ENCODE data around the gene BACE1.
A peak's percentile ranks its signal among the peaks of the same experiment; 100 is the strongest.

BACE1 gene

DNA sequence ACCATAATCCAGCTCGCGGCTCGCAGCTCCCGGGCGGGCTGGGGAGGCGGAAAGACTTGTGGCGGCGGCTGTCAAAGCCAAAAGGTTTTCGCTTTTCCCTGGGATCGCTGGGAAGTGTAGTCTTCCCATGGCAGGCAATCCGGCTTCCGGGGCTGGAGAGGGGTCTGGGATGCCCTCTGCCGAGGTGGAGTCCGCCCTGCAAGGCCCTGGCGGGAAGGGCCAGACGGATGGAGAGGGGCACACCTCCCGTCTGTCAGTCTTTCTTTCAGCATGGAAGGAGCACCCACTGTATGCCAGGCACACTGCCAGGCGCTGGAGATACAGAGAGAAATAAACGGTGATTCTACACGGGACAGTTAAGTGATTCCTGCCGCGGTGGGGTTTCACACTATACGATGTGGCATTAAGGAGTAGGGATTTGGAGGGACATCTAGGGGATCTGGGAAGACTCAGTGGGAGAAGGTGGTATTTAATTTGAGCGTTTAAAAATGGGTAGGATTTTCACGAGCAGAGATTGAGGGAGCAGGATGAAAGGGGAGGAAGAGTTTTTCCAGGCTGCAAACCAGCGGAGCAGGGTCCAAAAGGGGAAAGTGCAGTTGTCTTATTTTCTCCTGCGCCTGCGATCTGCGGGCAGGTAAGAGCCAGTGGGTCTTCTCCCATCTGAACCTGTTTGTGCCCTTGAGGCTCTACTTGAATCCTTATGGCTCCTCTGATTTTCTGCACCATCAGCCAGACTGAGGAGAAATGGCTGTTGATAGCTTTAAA lies at the start of gene BACE1:
Gene BACE1, minus strand, starts transcription at position 60 of the 765 bp plus-strand sequence. CDS start 461 bp downstream, outside the sequence.
- Mint-ChIP-seq H3K9me3 (no peaks in the 10 kb centered on the region), H3K4me3 (peak within 1 kb of the TSS; percentile 62), H3K4me1 (peaks cover 12% of the 10 kb centered on the region), H3K36me3 (ENCODE audit: insufficient read depth) (peaks cover 2% of the 10 kb centered on the region), H3K27ac (ENCODE audit: low read depth) (no peak within 1 kb of the TSS), H3K27me3 (peaks cover 57% of the 10 kb centered on the region)
- ATAC-seq (replicated peaks; ENCODE audit: extremely low read depth, poor library complexity, severe bottlenecking) (no peak), DNase-seq (ENCODE audit: low spot score in 2 of 2) (no peak)

DNA sequence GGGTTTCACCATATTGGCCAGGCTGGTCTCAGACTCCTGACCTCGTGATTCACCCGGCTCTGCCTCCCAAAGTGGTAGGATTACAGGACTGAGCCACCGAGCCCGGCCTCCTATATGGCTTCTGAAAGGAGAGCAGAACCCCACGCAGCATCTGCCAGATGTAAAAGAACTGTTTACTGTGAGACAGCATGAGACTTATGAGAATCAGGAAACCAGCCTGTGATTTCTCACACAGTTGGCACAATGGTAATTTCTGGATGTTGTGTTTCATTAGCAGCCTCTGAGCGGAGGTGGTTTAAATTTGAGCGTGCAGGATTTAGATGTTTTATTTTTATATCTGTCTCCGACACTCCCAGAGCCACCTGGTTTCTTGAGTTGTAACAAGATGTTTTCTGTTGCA lies 45.4 kb upstream of the BACE1 start:
- ATAC-seq (replicated peaks; ENCODE audit: extremely low read depth, poor library complexity, severe bottlenecking) (no peak), DNase-seq (ENCODE audit: low spot score in 2 of 2) (no peak)
- H3K9me3 Mint-ChIP-seq, result no peaks in the 10 kb centered on the region
- H3K4me3 Mint-ChIP-seq, result no peak overlapping the region
- H3K36me3 Mint-ChIP-seq (ENCODE audit: insufficient read depth), result peaks cover 32% of the 10 kb centered on the region
- H3K27ac Mint-ChIP-seq (ENCODE audit: low read depth), result no peak overlapping the region
- no peaks in the 10 kb centered on the region for H3K27me3 Mint-ChIP-seq
- peaks cover 4% of the 10 kb centered on the region for H3K4me1 Mint-ChIP-seq

DNA sequence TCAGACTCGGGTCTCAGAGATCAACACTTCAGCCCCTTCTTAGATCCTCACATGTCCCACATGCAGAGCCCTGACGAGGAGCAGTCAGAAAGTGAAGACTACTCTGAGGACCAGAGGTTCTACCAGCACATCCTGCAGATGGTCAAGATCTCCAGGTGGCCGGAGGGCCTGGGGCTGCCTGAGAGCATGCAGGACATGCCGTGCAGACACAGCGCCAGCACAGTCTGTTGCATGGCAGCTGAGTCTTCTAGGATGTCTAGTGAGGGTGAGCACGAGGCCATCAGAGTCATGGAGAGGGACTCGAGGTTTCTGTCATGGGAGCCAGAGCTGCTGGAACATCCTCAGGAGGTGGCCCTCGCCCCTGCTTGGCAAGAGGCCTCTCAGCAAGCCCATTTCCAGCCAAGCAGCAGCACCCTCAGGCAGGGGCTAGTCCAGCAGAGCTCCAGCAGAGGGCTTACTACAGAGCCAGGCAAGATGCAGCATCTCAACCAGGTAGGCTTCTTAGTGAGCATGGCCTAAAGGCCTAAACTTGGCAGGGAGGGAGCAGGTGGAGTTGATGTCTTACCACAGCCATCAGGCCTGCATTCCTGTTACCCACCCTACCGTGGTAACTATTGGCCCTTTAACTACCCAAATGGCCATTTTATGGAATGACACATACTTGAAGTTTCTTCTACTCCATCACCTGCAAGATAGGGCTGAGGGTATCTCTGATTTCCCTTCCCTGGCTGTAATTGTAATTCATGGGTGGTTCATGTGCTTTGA lies 40.3 kb upstream of the BACE1 start:
- peaks cover 46% of the 10 kb centered on the region for H3K36me3 Mint-ChIP-seq (ENCODE audit: insufficient read depth)
- ATAC-seq (replicated peaks; ENCODE audit: extremely low read depth, poor library complexity, severe bottlenecking), result no peak

DNA sequence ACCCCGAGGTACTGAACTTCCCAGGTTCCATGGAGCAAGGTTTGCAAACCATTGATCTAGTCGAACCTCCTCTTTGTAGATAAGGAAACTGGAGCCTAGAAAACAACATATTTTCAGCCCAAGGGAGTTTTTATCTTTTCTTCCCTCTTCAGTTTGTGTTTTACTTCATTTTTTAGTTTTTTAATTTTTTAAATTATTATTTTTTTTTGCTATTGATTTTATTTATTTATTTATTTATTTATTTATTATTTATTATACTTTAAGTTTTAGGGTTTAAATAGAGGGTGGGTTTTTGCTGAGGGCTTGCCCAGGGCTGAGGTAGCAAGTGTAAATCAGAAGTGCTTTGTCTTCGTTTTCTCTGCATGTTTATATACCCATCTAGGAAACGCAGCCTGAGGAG lies 38.5 kb upstream of the BACE1 start:
- ATAC-seq (replicated peaks; ENCODE audit: extremely low read depth, poor library complexity, severe bottlenecking) (no peak), DNase-seq (ENCODE audit: low spot score in 2 of 2) (no peak)
- Mint-ChIP-seq H3K36me3 (ENCODE audit: insufficient read depth) (peaks cover 38% of the 10 kb centered on the region), H3K27me3 (no peaks in the 10 kb centered on the region), H3K4me1 (no peaks in the 10 kb centered on the region), H3K9me3 (no peaks in the 10 kb centered on the region), H3K27ac (ENCODE audit: low read depth) (no peak overlapping the region), H3K4me3 (no peak overlapping the region)

More for the DNA sequence above, 40.3 kb upstream of the BACE1 start:
- Mint-ChIP-seq H3K4me3 (no peak overlapping the region), H3K4me1 (peaks cover 4% of the 10 kb centered on the region), H3K27ac (ENCODE audit: low read depth) (no peak overlapping the region), H3K9me3 (no peaks in the 10 kb centered on the region), H3K27me3 (no peaks in the 10 kb centered on the region)
- no peak for DNase-seq (ENCODE audit: low spot score in 2 of 2)

DNA sequence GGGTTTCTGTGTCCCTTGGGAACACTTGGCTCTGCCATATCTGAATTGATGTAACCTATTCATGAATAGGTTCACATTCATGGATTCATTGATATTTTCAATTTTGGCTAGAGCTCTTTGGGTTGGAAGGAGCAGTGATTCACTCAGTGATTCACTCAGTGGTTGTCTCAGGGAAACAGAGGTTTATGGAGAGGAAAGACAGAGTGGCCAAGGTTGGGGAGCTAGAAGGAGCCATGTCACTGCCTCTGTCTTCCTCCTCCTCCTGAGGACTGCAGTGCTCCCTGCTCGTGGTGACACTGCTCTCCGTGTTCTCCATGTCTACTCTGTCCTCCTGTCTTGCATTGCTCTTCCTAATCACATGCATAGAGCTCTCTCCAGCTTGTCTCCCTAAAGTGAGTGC lies 29.0 kb upstream of the BACE1 start:
- no peaks in the 10 kb centered on the region for H3K4me1 Mint-ChIP-seq
- no peaks in the 10 kb centered on the region for H3K27me3 Mint-ChIP-seq
- H3K9me3 Mint-ChIP-seq, result no peaks in the 10 kb centered on the region
- H3K36me3 Mint-ChIP-seq (ENCODE audit: insufficient read depth), result peaks cover 35% of the 10 kb centered on the region
- no peak overlapping the region for H3K4me3 Mint-ChIP-seq
- ATAC-seq (replicated peaks; ENCODE audit: extremely low read depth, poor library complexity, severe bottlenecking), result no peak
- no peak overlapping the region for H3K27ac Mint-ChIP-seq (ENCODE audit: low read depth)
- DNase-seq (ENCODE audit: low spot score in 2 of 2), result no peak

DNA sequence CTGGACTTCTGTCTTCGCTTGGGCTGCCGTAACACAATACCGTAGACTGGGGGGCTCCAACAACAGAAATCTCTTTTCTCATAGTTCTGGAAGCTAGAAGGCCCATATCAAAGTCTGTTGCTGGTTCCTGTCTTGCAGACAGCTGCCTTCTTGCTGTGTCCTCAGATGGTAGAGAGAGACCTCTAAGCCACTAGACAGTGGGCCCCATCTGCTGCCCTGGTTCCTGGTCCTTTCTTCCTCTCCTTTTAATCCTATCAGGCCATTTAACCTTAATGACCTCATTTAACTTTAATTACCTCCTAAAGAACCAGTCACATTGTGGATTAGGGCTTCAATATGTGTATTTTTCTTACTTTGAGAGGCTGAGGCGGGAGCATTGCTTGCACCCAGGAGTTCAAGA lies 21.0 kb upstream of the BACE1 start:
- H3K4me3 Mint-ChIP-seq, result no peak overlapping the region
- H3K4me1 Mint-ChIP-seq, result peaks cover 22% of the 10 kb centered on the region
- H3K9me3 Mint-ChIP-seq, result no peaks in the 10 kb centered on the region
- no peaks in the 10 kb centered on the region for H3K27me3 Mint-ChIP-seq
- no peak for ATAC-seq (replicated peaks; ENCODE audit: extremely low read depth, poor library complexity, severe bottlenecking)
- H3K36me3 Mint-ChIP-seq (ENCODE audit: insufficient read depth), result peaks cover 26% of the 10 kb centered on the region
- DNase-seq (ENCODE audit: low spot score in 2 of 2), result no peak
- H3K27ac Mint-ChIP-seq (ENCODE audit: low read depth), result peak overlapping the region; percentile 64

DNA sequence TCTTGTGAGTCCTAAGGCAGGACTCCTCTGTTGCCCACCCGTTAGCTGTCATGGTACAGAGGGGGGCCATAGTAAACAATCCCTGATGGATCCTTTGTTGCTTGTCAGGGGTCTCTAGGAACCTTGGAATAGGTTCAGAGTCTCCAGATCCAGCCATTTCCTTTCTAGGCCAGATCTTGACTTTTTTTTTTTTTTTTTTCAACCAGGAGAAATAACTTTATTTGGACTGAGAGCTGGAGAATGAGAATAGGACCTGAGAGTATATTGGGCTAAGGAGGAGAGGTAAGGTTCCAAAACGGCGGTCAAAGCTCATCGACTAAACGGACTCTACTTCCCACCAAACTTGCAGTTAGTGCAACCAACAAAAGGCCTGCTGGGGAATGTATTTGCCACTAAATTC lies 19.3 kb upstream of the BACE1 start:
- Mint-ChIP-seq H3K27ac (ENCODE audit: low read depth) (no peak overlapping the region), H3K27me3 (no peaks in the 10 kb centered on the region), H3K4me3 (no peak overlapping the region), H3K36me3 (ENCODE audit: insufficient read depth) (peaks cover 18% of the 10 kb centered on the region), H3K9me3 (no peaks in the 10 kb centered on the region), H3K4me1 (peaks cover 32% of the 10 kb centered on the region)
- no peak for DNase-seq (ENCODE audit: low spot score in 2 of 2)
- ATAC-seq (replicated peaks; ENCODE audit: extremely low read depth, poor library complexity, severe bottlenecking), result no peak

DNA sequence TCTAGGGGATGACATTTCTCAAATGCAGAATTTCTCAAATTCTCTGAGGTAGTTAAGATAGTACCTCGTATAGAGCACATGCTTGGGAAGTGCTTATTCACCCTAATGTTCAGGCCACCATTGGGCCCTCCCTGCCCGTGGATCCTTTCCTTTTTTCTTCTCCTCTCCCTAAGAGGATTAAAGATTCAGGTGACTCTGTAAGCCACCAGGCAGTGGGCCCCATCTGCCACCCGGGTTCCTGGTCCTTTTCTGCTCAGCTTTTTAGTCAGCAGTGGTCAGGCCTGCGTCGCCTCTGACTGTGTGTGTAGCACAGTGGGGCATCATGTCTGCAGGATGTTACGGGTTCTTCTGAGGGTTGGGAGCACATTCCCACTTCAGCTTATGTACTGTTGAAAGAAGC lies 18.8 kb upstream of the BACE1 start:
- no peaks in the 10 kb centered on the region for H3K9me3 Mint-ChIP-seq
- H3K36me3 Mint-ChIP-seq (ENCODE audit: insufficient read depth), result peaks cover 17% of the 10 kb centered on the region
- no peaks in the 10 kb centered on the region for H3K27me3 Mint-ChIP-seq
- no peak overlapping the region for H3K27ac Mint-ChIP-seq (ENCODE audit: low read depth)
- H3K4me3 Mint-ChIP-seq, result no peak overlapping the region
- peaks cover 36% of the 10 kb centered on the region for H3K4me1 Mint-ChIP-seq
- DNase-seq (ENCODE audit: low spot score in 2 of 2), result no peak
- no peak for ATAC-seq (replicated peaks; ENCODE audit: extremely low read depth, poor library complexity, severe bottlenecking)

DNA sequence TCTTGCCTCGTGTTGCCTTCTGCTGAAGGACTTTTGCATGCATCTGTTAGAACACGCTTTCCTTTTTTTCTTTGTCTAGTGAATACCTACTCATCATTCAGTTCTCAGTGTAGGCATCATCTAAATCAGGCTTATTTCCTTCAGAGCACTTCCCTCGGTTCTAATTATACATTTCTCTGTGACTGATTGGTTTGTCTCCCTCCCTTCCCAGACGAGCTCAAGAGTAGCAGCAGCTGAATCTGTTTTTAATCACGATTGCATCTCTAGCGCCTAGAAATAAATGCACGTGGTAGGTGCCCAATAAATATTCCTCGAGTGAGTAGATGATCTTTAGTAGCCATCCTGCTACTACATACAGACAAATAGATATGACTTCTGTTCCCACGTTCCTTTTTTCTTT lies 17.9 kb upstream of the BACE1 start:
- Mint-ChIP-seq H3K36me3 (ENCODE audit: insufficient read depth) (peaks cover 11% of the 10 kb centered on the region), H3K27me3 (no peaks in the 10 kb centered on the region), H3K4me3 (no peak overlapping the region), H3K9me3 (no peaks in the 10 kb centered on the region), H3K4me1 (peaks cover 38% of the 10 kb centered on the region), H3K27ac (ENCODE audit: low read depth) (peak overlapping the region; percentile 38)
- ATAC-seq (replicated peaks; ENCODE audit: extremely low read depth, poor library complexity, severe bottlenecking), result no peak
- no peak for DNase-seq (ENCODE audit: low spot score in 2 of 2)

DNA sequence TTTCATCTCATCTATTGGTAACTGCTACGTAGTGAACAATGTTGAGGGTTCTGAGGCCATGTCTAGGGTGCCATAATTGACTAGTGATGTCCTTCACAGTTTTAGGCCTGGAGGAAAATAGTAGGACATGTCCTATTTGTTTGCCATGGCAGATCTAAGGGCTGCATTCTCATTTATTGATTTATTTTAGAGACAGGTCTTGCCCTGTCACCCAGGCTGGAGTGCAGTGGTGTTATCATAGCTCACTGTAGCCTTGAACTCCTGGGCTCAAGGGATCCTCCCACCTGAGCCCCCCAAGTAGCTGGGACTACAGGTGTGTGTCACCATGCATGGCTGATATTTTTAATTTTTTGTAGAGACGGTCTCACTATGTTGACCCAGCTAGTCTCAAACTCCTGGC lies 16.8 kb upstream of the BACE1 start:
- ATAC-seq (replicated peaks; ENCODE audit: extremely low read depth, poor library complexity, severe bottlenecking) (no peak), DNase-seq (ENCODE audit: low spot score in 2 of 2) (no peak)
- no peaks in the 10 kb centered on the region for H3K27me3 Mint-ChIP-seq
- H3K36me3 Mint-ChIP-seq (ENCODE audit: insufficient read depth), result peaks cover 6% of the 10 kb centered on the region
- H3K4me1 Mint-ChIP-seq, result peaks cover 34% of the 10 kb centered on the region
- no peak overlapping the region for H3K4me3 Mint-ChIP-seq
- H3K9me3 Mint-ChIP-seq, result no peaks in the 10 kb centered on the region
- no peak overlapping the region for H3K27ac Mint-ChIP-seq (ENCODE audit: low read depth)

DNA sequence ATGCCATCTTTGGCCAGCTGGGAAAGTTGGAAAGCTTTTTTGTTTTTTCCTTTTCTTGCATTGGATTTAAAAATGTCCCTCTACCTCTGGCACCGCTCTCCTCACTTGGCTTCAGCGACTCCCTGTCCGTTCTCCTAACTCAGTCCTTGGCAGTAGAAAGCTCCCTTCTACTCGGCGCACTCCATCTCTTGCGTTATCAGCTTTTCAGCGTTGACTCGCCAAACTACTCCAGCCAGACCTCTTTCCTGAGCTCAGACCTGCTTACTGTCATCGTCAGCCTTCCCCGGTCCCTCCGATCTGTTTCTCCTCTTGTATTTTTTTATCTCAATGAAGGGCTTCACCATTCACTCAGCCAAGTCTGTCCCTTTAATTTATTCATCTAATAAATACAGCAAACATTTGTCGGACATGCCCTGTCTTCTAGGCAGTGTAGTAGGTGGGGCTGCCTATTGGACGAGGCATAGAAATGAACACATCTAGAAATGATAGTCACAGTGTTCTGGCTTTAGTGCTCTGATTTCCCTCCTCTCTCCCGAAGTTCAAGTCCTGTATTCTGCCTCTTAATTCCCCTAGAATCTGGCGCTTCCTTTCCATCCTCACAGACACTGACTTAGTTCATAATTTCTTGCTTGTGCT lies 12.4 kb upstream of the BACE1 start:
- H3K9me3 Mint-ChIP-seq, result no peaks in the 10 kb centered on the region
- no peaks in the 10 kb centered on the region for H3K27me3 Mint-ChIP-seq
- H3K4me3 Mint-ChIP-seq, result no peak overlapping the region
- ATAC-seq (replicated peaks; ENCODE audit: extremely low read depth, poor library complexity, severe bottlenecking), result no peak
- DNase-seq (ENCODE audit: low spot score in 2 of 2), result no peak
- peaks cover 18% of the 10 kb centered on the region for H3K4me1 Mint-ChIP-seq
- H3K36me3 Mint-ChIP-seq (ENCODE audit: insufficient read depth), result no peaks in the 10 kb centered on the region
- no peak overlapping the region for H3K27ac Mint-ChIP-seq (ENCODE audit: low read depth)

DNA sequence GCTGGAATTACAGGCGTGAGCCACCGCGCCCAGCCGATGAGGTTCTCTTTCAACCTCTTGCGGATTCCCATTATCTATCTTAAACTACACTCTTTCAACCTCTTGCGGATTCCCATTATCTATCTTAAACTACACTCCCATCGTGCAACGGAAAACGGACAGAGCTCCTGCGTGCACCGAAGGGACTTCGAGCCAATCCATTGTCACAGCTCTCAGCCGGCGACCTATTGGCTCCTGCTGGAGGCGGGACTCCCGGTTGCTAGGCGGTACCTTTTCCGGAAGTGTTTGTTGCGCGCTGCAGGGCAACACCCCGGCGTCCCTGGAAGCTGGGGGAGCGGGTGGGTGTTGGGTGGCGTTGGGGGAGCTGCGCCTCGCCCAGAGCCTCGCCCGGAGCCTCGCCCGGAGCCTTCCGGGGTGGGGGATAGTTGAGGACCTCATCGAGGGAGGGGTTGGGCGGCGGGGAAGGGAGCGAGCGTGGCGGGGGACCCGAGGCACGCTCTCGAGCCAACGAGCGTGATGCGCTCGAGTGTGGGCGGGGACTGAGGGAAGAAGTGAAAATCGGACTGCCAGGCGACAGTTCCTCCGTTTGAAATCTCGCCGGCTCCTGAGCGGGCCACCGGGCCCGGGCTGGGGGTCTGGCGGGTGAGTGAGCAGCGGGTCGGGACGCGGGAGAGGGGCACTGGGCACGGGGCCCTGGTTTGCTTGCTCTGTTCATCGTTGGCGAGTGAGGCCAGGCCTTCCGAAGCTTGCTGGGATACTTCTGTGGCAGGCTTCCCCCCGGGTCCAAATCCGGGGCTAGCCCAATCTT lies 11.7 kb upstream of the BACE1 start, which contains the start of gene CEP164:
Gene CEP164, plus strand, starts transcription at position 288 of the 808 bp plus-strand sequence. CDS start 10,733 bp downstream, outside the sequence.
- Mint-ChIP-seq H3K4me3 (no peak within 1 kb of the TSS), H3K27ac (ENCODE audit: low read depth) (no peak within 1 kb of the TSS), H3K36me3 (ENCODE audit: insufficient read depth) (no peaks in the 10 kb centered on the region), H3K27me3 (no peaks in the 10 kb centered on the region), H3K9me3 (no peaks in the 10 kb centered on the region), H3K4me1 (peaks cover 18% of the 10 kb centered on the region)
- DNase-seq (ENCODE audit: low spot score in 2 of 2) (peak; percentile 88 to 92), ATAC-seq (replicated peaks; ENCODE audit: extremely low read depth, poor library complexity, severe bottlenecking) (peak; percentile 97)
